Osteoblast (primary cell): ENCODE data around the gene ALDH3B1. TPM values are rescaled to one million over a fixed set of nuclear protein-coding genes. Genes with fewer than 3 reads are reported as not detected.
"Not testable (repeated sequence)": the region's sequence is repeated elsewhere in the genome, so short reads cannot be mapped to it uniquely, and the experiment has no call there.

ENCODE experiments used
- DNase-seq: peaks from one replicate; pipeline ENCODE4 v3.0.0; 2011; ENCODE audit warnings: low spot score, mixed read lengths; ENCODE audit not compliant: insufficient read length; ENCODE audit errors: missing footprints
- H2AFZ ChIP-seq: 2 replicates; pipeline ENCODE4 v1.6.0; 2011; ENCODE audit warnings: mild to moderate bottlenecking, low read length
- H3K27ac ChIP-seq: 2 replicates; pipeline ENCODE4 v1.5.1; 2011; ENCODE audit warnings: mild to moderate bottlenecking, low read depth, low read length, moderate library complexity
- H3K27me3 ChIP-seq: 2 replicates; pipeline ENCODE4 v1.6.0; 2012; ENCODE audit warnings: mild to moderate bottlenecking, control low read depth, inconsistent platforms, low read length, moderate library complexity; ENCODE audit not compliant: insufficient read depth
- H3K36me3 ChIP-seq: 2 replicates; pipeline ENCODE4 v1.5.1; 2011; ENCODE audit warnings: mild to moderate bottlenecking, low read length, control low read depth, moderate library complexity; ENCODE audit not compliant: insufficient read depth
- H3K4me1 ChIP-seq: 2 replicates; pipeline ENCODE4 v1.5.1; 2011; ENCODE audit warnings: mild to moderate bottlenecking, low read length, control low read depth, moderate library complexity; ENCODE audit not compliant: insufficient read depth
- H3K4me2 ChIP-seq: 2 replicates; pipeline ENCODE4 v1.6.0; 2011; ENCODE audit warnings: mild to moderate bottlenecking, low read length; ENCODE audit not compliant: insufficient read depth
- H3K4me3 ChIP-seq: fragments of 200-600 bp; sonication (generic); 3 replicates; pipeline ENCODE4 v1.5.1; 2012; ENCODE audit warnings: mild to moderate bottlenecking, low read length, inconsistent platforms; ENCODE audit not compliant: insufficient read depth
- H3K79me2 ChIP-seq: 2 replicates; pipeline ENCODE4 v1.6.0; 2012; ENCODE audit warnings: mild to moderate bottlenecking, low read length, control low read depth, inconsistent platforms; ENCODE audit not compliant: insufficient read depth
- H3K9me3 ChIP-seq: 2 replicates; pipeline ENCODE4 v1.5.1; 2011; ENCODE audit warnings: low read depth, low read length, control low read depth
- H4K20me1 ChIP-seq: 2 replicates; pipeline ENCODE4 v1.6.0; 2012; ENCODE audit warnings: mild to moderate bottlenecking, low read length, control low read depth; ENCODE audit not compliant: insufficient read depth
- CTCF ChIP-seq: IDR thresholded peaks from 2 replicates; pipeline ENCODE4 v1.5.1; 2011; ENCODE audit warnings: mild to moderate bottlenecking, low read depth, low read length, moderate library complexity; ENCODE audit errors: extremely low read depth
- total RNA-seq: library from RNA; depleted of rRNA; stranded (reverse); fragments of >200 nt; gene quantifications from 2 replicates; pipeline ENCODE4 v1.2.3, GENCODE V29; 2012

The ALDH3B1 gene
- total RNA-seq, 1 donor = 63.0 TPM

DNA sequence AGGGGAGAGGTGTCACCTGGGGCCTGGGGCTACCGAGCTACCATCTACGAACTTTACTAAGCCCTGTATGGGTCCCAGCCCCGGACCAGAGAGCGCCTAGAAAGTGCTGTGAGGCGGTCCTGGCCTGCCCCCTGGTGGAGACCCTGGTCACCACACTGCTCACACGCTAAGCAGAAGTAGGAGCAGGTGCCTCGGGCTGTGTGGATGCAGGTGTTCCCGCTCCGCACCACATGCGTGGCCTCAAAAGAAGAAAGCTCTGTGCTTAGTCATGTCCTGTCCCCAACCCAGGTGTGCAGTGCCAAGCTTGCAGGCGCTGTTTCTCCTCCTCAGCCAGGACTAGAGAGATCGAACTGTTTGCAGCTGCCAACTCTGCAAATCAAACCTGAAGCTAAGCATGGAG is 16.3 kb upstream of the ALDH3B1 start:
- H3K27me3 ChIP-seq, H3K79me2 ChIP-seq, DNase-seq, H3K4me3 ChIP-seq, H2AFZ ChIP-seq, H3K9me3 ChIP-seq, H3K36me3 ChIP-seq, H4K20me1 ChIP-seq, H3K4me2 ChIP-seq, H3K4me1 ChIP-seq, H3K27ac ChIP-seq: not testable (repeated sequence)
- TF ChIP-seq CTCF = peak; percentile 43

- H3K4me3 ChIP-seq, DNase-seq, H2AFZ ChIP-seq, H3K27ac ChIP-seq, H3K4me2 ChIP-seq, H3K9me3 ChIP-seq, H3K4me1 ChIP-seq, H4K20me1 ChIP-seq, H3K27me3 ChIP-seq, H3K36me3 ChIP-seq, H3K79me2 ChIP-seq: not testable (repeated sequence)
Measured at GRCh38 chr11:67994387-67994786, 15.7 kb upstream of the ALDH3B1 start.

DNA sequence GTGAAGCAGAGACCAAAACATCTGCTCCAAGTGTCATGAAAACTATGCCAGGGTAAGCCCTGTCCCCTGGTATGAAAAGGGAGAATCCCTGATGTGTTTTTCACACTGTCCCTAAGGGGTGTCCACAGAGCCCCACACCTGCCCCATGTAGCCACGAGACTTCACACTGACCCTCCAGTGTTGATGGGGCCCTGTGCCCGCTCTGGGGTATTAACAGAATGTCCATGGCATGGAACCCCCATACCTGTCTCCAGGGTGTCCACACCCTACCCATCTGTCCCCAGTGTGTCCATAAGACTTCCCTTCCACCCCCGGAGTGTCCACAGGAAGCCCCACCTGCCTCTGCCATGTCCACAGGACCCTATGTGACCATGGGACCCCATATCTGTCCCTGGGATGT is 15.0 kb upstream of the ALDH3B1 start:
- not testable (repeated sequence) for H2AFZ ChIP-seq, H3K36me3 ChIP-seq, DNase-seq, H4K20me1 ChIP-seq, H3K9me3 ChIP-seq, H3K27me3 ChIP-seq, H3K4me3 ChIP-seq, H3K79me2 ChIP-seq, H3K4me2 ChIP-seq, H3K4me1 ChIP-seq, H3K27ac ChIP-seq

DNA sequence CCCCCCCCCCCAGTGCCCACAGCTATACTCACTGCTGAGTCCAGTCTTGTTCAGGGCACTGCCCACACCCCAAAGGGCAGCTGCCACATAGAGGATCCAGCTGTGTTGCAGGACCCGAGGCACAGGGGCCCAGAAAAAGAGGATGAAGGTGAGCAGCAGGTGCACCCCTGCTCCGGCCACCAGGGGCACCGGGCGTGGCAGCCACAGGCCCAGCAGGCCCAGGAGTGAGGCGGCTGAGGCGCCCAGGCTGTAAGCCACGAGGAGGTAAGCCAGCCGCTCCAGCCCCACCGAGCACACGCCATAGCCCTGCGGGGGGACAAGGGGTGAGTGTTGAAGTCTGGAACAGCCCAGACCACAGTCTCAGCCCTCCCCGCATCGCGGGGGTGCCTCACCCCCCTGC is 14.5 kb upstream of the ALDH3B1 start:
- H3K4me3 ChIP-seq, H3K79me2 ChIP-seq, H3K27me3 ChIP-seq, H3K4me1 ChIP-seq, H3K9me3 ChIP-seq, H2AFZ ChIP-seq, H3K36me3 ChIP-seq, H4K20me1 ChIP-seq, DNase-seq, H3K4me2 ChIP-seq, H3K27ac ChIP-seq: not testable (repeated sequence)

DNA sequence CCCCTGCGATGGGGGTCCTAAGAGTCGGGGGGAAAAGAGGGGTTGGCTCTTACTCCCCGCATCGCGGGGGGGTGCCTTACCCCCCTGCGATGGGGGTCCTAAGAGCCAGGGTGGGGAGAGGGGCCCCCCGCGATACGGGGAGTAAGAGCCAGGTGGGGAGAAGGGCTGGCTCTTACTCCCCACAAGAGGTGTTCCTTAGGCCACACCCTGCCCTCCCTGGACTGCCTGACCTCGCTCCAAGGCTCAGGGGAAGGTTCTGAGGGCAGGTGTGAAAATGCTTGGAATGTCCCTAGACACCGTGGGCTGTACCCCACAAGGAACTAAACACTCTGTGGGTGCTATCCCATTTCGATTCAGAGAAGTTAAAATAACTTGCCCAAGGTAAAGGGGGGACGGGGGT is 14.1 kb upstream of the ALDH3B1 start:
- Histone ChIP-seq H3K4me3 (no peak overlapping the region), H3K4me2 (no peak overlapping the region), H2AFZ (no peak overlapping the region), H4K20me1 (no peaks in the 10 kb centered on the region), H3K9me3 (no peaks in the 10 kb centered on the region), H3K27me3 (no peaks in the 10 kb centered on the region), H3K27ac (no peak overlapping the region), H3K36me3 (no peaks in the 10 kb centered on the region), H3K79me2 (no peaks in the 10 kb centered on the region), H3K4me1 (no peaks in the 10 kb centered on the region)
- TF ChIP-seq CTCF = no peak
- peak; percentile 69 for DNase-seq
